GM21447 (cell line): ENCODE results near the gene ADM.
"Not testable (repeated sequence)": the region's sequence is repeated elsewhere in the genome, so short reads cannot be mapped to it uniquely, and the experiment has no call there.

Experiments
- ATAC-seq: cut with Tn5 transposase; IDR thresholded peaks from one replicate; pipeline ENCODE4 v1.9.1; 2021; ENCODE audit not compliant: unreplicated experiment

ADM gene, protein sequence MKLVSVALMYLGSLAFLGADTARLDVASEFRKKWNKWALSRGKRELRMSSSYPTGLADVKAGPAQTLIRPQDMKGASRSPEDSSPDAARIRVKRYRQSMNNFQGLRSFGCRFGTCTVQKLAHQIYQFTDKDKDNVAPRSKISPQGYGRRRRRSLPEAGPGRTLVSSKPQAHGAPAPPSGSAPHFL

GRCh38 chr11:10304495-10305261 lies at the start of gene ADM:
Gene ADM (plus strand): TSS chr11:10305073. CDS start chr11:10305701, 628 bp downstream.
- no peak for ATAC-seq

DNA sequence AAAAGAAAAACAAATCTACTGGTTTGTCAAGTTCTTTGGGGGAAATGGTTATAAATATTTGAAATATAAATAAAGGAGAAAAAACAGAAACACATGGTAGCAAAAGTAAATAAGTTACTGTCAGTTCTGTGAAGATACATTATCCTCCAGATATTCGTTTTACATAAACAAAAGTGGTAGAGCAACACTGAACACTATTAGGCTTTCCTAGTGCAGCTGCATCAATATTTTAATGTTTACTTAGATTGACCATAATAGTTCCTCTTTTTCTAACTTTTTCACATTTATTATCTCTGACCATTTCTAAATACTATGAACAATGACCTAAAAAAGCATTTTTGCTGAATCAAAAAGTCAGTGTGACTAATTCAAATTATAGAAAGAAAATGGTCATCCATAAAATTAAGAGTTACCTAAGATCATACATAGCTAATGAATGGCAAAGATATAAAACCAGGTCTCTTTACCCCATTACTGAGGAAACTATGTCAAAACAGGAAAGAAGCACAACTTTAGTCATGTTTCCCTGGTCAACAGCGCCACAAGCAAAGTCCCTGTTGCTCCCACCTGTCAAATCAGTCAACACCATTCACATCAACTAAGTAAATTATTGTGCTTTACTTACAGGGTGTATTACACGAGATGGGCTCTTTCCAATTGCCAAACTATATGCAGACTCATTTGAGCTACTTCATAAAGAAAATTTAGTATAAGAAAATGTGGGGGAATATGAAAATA lies 49.3 kb upstream of the ADM start:
- no peak for ATAC-seq

DNA sequence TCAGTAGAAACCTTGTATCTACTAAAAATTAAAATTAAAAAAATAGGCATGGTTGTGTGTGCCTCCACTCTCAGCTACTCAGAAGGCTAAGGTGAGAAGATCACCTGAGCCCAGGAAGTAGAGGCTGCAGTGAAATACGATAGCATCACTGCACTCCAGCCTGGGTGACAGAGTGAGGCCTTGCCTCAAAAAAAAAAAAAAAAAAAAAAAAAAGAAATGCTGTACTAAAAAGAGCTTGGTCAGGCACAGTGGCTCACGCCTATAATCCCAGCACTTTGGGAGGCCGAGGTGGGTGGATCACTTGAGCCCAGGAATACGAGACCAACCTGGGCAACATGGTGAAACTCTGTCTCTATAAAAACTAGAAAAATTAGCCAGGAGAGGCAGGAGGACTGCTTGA lies 47.4 kb upstream of the ADM start:
- no peak for ATAC-seq

GRCh38 chr11:10261821-10262220 lies 43.1 kb upstream of the ADM start:
- no peak for ATAC-seq

DNA sequence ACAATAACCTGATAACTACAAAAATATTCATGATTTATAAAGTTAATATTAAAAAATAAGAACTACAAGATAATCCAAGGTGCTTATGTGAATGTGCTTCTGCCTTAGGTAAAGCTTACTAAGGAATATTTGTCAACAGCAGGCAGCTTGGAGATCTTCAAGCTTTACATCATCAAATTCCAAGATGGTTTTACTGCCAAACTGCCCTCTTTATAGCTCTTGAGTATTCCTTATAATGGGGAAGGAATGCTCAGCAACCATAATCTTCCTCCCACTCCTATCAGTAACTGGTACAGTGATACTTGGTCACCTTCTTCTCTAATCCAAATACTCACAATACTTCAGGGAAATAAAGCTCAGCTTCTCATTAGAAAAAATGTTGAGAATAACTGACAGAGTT lies 40.9 kb upstream of the ADM start:
- no peak for ATAC-seq

DNA sequence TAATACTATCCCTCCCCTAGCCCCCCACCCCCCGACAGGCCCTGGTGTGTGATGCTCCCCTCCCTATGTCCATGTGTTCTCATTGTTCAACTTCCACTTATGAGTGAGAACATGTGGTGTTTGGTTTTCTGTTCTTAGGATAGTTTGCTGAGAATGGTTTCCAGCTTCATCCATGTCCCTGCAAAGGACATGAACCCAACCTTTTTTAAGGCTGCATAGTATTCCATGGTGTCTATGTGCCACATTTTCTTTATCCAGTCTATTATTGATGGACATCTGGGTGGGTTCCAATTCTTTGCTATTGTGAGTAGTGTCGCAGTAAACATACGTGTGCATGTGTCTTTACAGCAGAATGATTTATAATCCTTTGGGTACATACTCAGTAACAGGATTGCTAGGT lies 40.2 kb upstream of the ADM start:
- ATAC-seq: not testable (repeated sequence)

GRCh38 chr11:10265936-10266335 lies 38.9 kb upstream of the ADM start:
- ATAC-seq: no peak

- ATAC-seq: no peak
Observed at GRCh38 chr11:10267821-10268220, 37.1 kb upstream of the ADM start.

GRCh38 chr11:10268746-10269488 lies 36.0 kb upstream of the ADM start:
- no peak for ATAC-seq

DNA sequence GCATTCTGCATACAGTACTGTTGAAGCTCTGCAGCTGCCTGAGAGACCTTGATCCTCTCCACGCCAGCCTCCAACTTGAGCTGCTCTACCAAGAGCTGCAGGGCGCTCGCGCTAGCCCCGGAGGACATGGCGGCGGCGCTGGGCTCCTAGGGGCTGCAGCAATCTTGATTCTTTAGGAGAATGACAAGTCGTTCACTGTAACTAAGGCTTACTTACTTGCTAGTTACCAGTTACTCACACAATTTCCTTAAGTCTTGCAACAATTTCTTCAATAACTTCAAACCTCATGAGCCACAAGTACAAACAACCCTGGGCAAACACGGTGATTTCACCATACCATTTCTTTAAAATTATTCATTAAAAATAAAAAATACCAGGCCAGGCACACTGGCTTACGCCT lies 32.7 kb upstream of the ADM start:
- no peak for ATAC-seq

DNA sequence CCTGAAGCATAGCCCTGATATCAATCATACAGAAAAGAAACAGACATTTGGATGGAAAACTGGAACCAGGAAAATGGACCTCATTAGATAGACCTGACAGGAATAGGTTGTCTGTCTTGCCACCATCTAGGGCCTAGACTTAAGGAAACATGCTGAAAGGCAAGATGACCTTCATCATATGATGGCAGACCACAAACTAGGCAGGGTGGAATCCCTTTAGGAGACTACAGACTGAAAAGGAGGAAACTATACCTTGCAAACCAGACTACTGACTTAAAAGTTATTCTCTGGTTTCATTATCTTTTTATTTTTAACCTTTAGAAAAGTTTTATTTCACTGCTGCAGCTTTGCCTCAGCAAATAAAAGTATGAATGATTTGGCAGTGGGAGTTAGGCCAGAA lies 31.1 kb upstream of the ADM start:
- no peak for ATAC-seq

DNA sequence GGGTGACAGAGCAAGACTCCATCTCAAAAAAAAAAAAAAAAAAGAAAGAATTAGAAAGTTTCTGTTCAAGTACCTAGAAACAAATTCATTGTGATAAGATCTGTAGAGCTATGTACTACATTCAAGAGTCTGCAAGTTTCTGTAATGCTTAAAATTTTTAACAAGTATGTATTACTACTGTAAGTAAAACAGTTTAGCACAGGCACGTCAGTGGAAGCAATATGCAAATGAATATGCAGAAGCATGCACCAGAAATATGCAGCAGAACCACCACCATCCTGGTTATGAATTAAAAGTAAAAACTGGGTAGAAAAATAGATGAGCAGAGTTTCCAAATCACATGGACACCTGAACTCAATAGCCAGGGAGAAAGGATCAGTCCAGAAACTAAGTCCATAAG lies 30.1 kb upstream of the ADM start:
- no peak for ATAC-seq

GRCh38 chr11:10275714-10276113 lies 29.2 kb upstream of the ADM start:
- ATAC-seq: no peak

- ATAC-seq: no peak
Observed at GRCh38 chr11:10282117-10282516, 22.8 kb upstream of the ADM start.

- ATAC-seq: no peak
Observed at GRCh38 chr11:10283991-10284390, 20.9 kb upstream of the ADM start.

DNA sequence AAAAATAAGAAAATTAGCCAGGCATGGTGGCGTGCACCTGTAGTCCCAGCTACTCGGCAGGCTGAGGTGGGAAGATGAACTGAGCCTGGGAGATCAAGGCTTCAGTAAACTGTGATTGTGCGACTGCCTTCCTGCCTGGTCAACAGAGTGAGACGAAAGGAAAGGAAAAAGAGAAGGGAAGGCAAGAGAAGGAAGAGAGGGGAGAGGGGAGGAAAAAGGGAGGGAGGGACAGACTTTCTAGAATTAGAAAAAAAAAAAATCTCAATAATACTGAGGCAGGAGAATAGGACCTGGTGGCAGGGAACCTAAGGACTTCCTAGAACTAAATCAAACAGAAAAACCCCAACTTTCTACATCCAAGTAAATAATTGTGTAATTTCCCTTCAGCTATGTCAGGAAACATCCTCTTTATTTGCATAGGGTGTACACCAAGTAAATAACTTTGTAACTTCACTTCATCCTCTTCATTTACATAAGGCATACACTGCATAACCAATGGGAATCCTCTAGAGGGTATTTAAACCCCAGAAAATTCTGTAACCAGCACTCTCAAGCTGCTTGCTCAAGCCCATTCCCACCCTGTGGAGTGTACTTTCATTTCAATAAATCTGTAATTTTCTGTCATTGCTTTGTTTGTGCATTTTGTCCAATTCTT lies 19.6 kb upstream of the ADM start:
- no peak for ATAC-seq

DNA sequence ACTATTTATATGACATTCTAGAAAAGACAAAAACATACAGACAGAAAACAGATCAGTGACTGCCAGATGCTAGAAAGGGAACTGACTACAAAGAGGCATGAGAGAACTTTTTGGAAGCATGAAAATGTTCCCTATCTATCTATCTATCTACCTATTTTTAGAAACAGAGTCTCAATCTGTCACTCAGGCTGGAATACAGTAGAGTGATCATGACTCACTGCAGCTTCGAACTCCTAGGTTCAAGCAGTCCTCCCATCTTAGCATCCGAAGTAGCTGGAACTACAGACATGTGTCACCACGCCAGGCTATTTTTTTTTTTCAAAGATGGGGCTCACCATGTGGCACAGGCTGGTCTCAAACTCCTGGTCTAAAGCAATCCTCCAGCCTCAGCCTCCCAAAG lies 17.7 kb upstream of the ADM start:
- ATAC-seq: no peak

DNA sequence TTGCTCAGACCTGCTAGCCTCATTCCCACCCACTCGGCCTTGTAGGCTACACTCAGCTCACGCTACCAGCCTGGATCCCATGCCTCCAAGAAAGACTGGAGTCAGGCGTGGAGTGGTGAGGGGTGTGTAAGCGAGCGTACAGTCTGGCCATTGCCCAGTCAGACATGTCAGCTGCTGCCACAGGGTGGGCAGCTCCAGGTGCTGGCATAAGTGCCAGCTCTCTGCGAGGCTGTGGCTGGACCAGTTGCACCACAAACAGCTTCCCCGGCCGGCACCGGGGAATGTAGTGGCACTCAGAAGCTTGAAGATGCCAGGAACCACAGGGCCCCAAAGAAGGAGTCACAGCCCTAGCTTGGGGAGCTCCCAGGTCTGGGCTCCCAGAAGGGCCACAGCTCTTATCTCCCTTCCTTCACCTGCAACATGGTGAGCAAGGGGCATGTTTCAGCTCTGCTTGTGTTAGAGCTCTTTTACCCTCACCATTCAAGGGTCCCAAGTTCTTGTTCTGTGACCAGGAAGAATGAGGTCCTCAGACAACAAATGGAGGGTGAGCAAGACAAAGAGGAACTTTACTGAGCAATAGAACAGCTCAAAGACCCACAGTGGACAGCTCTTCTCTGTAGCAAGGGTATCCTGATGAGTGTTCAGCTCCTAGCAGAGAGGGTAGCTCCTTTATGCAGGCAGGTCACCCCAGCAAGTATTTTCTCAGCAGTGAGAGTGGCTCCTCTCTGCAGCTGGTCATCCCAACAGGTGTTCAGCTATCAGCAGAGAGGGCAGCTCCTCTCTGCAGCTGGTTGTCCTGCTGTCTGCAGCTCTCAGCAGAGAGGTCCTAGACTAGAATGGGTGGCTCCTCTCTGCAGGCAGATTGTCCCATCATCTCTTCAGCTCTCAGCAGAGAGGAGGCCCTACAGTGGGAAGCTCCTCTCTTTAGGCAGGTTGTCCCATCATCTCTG lies 16.8 kb upstream of the ADM start:
- no peak for ATAC-seq

DNA sequence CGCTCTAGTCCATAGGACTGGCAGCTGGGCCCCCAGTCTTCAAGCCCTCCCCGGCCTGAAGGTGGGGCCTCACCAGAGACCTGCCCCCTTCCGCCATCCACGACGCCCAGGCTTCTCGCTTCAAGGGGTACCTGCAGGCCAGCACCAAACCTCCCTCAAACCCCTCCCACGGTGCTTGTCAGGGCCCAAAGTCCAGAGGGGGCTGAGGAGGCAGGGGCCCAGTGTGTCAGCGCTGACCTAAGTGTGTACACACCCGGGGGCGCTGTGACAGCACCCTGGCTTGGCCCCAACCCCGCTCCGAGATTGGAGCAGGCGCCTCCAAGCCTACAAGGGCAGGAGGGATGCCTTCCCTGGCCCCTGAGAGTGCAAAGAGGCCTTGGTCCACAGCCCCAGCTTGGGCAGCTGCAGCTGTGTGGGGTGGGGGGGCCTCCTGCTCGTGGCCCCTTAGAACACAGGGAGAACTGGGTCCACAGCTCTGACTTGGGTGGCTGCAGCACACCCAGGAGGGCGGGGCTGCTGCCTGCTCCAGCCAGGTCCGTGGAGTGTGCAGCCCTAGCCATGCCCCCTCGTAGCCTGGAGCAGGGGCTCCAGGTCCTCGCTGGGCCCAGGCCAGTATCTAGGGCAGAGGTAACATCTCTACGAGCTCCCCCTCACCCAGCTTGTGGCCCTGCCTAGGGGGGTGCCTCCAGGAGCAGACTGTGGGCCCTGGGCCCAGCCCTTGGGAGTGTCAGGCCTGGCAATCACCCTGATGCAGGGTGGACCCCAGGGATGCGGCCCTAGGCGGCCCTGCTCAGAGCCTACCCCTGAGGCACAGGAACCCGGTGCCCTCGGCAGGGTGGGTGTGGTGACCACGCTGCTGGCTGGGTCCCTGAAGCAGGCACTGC lies 15.8 kb upstream of the ADM start:
- ATAC-seq: no peak
